GM18517 (cell line): ENCODE measurements around the gene BSG.

Experiments
- ATAC-seq: cut with Tn5 transposase; IDR thresholded peaks from one replicate; pipeline ENCODE4 v1.9.1; 2021; ENCODE audit warnings: mild to moderate bottlenecking, moderate library complexity; ENCODE audit not compliant: unreplicated experiment

The BSG gene

GRCh38 chr19:570937-571565, 1.3 kb upstream of the BSG start:
- no peak for ATAC-seq

GRCh38 chr19:571566-571974, 826 bp upstream of the BSG start:
- ATAC-seq, result peak; percentile 5

GRCh38 chr19:572743-573518, 535 bp downstream of the BSG start:
- ATAC-seq, result peak; percentile 4

DNA sequence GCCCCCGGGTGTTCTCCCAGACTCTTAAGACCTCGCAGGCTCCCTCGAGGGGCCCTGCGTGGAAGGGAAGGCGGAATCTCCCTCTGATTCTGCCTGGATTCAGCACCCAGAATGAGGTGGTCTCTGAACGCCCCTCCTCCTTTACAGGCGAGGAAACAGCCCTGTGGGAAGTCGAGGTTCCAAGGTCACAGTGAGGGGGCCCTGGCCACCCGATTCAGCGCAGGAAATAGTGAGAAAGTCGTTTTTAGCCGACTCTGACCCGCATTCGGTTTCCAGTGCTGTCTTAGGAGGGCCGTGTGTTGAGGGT, 1.1 kb downstream of the BSG start:
- ATAC-seq, result no peak

DNA sequence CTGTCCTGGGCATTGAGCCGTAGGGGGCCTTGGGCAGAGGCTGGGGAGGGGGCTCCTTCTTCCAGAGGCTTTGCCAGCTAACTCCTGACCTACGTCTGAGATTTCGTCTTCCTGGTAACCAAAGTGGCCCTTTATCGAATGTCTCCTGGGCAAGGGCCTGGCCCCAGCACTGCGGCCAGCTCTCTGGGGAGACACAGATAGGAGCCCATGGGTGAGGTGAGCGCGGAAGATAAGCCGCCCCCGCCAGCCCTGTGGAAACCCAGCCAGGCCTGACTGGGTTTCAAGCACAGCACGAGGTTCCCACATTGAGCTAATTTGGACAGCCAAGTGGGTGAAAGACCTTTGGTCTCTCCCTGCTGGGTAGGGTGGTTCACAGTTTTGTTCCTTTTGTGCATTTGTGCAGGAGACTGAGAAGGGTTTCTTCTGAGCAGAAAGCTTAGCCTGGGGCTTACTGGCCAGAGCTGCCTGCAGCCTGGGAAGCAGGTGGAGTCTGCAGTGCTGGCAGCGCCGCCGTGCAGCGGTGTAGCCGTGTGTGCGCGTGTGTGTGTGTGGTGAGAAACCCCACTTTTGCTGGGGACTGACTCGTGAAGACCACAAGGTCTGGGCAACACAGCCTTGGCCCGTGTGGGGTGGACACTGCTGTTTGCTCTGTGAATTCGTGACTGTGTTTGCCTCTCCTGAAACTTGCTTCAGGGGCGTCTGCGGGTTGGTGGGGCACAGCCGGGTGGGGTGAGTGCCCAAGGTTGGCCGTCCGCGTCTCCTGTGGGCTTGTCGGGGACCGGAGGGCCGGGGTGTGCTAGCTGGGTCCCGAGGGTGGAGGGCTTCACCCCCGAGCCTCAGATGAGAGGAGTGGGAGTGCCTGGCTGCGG, 2.5 kb downstream of the BSG start:
- no peak for ATAC-seq

DNA sequence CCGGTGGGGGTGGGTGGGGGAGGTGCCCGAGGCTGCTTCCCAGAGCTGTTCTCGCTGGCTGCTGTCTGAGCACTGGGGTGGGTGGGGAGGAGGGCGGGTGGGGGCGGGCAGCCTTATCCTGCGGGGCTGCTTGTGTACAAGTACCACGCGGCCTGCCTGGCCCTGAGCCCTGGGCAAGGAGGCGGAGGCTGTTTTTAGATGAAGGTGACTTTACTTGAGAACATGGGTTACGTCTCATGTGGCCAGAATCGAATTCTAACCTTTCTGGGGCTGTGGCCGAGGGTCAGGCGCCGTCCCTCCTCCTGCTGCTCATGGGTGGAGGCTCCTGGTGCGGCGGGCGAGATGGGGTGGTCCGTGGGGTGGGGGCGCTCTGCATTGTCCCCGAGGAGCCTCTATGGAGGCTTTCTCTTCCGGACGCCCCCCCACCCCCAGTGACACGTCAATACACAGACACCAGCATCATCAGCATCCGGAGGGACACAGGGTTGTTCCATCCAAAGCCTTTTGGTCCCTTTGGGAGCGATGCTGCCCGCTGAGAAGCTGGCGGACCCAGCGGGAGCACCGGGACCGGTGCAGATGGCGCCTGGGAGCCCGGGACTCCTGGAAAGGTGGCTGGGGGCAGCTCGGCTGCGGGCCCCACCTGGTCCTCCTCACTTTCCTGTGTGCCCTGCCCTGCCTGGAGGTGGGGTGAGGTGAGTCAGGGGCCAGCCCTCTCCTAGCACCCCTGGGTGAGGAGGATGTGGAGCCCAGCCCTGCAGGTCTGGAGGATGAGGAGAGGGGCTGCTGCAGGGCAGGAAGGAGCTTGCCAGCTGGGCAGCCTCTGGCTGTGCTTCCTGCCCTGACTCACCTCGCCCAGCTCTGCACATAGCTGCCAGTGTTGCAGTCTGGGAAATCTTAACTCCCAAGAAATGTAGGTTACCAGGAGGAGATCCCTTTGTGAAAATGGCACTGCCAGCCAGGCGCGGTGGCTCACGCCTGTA, 3.4 kb downstream of the BSG start:
- no peak for ATAC-seq

DNA sequence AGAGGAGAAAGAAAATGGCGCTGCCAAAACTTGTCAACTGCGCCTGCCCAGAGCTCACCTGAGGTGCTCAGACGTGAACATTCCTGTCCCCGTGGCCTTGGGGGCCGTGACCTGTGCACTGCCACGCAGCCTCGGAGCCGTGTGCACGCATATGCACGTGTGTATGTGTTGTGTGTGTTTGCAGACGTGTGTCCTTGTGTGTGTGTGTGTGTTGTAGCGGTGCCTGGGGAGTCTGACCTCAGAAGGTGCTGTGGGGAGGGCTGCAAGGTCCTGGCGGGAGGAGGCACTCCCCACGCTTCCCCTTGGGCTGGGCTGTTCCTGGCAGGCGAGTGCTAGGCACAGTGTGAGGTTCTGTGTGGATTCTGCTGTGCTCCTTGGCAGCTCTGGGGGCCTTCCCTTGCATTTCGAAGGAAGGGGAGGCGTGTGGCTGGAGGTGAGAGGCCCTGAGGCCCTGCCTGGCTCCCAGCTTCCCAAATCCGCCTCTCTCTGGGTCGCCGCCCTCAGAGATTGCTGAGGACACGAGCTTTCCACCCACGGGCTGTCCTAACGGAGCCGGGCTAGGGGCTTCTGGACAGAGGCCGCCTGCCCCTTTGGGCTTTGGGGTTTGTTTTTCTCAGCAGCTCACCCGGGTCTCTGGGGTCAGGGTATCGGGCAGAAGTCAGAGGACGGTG, 4.5 kb downstream of the BSG start:
- no peak for ATAC-seq

- ATAC-seq, result no peak
Measured at GRCh38 chr19:577439-578392, 5.3 kb downstream of the BSG start.

DNA sequence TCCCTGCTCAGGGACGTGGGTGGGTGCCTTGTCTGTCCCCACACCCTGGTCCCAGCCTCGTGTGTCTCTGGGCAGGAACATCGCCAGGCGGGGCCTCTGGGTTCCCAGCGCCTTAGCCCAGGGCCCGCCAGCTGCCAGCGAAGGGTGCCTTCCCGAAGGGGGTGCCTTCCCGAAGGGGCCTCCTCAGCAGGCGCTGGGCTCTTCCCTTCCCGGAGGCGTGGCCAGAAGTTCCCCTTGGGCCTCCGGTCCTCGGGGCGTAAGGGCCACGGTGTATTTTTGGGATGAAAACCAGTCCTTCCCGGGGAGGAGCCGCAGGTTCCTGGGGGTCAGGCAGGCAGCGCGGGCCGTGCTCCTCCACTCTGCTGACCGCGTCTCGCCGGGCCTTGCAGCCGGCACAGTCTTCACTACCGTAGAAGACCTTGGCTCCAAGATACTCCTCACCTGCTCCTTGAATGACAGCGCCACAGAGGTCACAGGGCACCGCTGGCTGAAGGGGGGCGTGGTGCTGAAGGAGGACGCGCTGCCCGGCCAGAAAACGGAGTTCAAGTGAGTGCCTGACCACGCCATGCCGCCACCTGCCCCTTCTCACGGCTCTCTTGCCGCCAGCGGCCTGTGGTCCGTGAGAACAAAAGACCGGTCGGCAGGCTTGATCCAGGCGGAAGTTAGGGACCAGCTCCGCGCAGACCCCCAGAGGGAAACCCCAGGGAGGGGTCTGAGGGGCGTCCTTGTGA, 6.9 kb downstream of the BSG start:
- no peak for ATAC-seq

DNA sequence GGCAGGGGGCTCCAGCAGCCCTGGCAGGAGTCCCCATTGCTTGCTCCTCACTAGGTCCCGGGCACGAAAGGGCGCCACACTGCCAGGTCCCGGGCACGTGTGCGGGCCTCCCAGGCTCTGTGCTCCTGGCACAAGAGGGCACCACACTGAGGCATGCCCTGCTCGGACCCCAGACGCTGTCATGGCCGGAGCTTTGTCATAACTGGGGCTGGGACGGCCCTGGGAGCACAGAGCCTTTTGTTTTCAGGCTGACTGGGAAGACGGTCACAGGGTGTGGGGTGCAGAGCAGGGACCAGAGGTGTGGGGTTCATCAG, 7.4 kb downstream of the BSG start:
- no peak for ATAC-seq

- no peak for ATAC-seq
Measured at GRCh38 chr19:580274-580835, 8.0 kb downstream of the BSG start.

DNA sequence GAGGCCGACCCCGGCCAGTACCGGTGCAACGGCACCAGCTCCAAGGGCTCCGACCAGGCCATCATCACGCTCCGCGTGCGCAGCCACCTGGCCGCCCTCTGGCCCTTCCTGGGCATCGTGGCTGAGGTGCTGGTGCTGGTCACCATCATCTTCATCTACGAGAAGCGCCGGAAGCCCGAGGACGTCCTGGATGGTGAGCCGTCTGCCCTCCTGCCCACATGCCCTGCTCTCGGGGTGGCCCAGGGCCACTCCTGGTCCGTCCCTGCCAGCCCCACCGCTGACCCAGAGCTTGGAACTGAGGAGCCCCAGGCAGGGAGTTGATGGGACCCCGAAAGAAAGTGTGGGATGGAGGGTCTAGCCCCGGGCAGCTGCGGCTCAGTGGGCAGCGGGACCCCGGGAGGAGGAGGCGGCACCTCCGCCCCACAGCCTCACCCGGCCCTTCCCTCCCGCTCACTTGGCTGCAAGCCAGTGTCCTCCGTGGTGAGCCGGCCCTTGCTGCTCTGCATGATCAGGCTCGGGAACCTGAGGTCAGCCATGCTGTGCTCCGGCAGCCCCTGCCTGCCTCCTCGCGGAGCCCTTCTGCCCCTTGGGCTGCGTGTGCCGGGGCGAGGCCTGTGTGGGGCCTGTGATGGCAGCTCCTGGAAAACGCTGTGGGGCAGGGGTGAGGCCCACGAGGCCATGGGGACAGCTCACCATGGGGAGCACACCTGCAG, 9.2 kb downstream of the BSG start:
- ATAC-seq, result no peak

- no peak for ATAC-seq
Measured at GRCh38 chr19:582497-583197, 10.3 kb downstream of the BSG start.

DNA sequence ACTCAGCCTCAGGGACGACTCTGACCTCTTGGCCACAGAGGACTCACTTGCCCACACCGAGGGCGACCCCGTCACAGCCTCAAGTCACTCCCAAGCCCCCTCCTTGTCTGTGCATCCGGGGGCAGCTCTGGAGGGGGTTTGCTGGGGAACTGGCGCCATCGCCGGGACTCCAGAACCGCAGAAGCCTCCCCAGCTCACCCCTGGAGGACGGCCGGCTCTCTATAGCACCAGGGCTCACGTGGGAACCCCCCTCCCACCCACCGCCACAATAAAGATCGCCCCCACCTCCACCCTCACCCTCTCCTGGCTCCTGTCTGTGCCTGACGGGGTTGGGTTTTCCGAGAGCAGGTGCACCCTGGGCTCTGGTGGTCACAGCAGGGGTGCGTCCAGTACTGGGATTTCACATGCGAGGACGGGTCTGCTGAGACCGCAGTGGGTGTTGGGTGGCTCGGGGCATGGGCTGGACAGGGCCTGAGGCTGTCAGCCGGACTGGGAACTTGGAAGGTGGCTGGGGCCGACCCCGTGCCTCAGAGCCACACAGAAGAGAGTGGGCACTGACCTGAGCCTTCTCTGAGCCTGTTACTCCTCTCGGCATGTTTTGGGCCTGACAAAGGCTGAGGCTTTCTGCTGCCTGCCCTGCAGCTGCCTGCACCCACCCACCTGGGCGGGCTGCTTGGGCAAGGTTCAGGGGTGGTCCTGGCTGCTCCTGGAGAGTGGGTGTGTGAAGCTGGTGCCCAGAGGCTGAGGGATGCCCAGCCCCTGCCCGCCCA, 11.0 kb downstream of the BSG start:
- ATAC-seq, result no peak

- no peak for ATAC-seq
Measured at GRCh38 chr19:583968-584239, 11.5 kb downstream of the BSG start.

DNA sequence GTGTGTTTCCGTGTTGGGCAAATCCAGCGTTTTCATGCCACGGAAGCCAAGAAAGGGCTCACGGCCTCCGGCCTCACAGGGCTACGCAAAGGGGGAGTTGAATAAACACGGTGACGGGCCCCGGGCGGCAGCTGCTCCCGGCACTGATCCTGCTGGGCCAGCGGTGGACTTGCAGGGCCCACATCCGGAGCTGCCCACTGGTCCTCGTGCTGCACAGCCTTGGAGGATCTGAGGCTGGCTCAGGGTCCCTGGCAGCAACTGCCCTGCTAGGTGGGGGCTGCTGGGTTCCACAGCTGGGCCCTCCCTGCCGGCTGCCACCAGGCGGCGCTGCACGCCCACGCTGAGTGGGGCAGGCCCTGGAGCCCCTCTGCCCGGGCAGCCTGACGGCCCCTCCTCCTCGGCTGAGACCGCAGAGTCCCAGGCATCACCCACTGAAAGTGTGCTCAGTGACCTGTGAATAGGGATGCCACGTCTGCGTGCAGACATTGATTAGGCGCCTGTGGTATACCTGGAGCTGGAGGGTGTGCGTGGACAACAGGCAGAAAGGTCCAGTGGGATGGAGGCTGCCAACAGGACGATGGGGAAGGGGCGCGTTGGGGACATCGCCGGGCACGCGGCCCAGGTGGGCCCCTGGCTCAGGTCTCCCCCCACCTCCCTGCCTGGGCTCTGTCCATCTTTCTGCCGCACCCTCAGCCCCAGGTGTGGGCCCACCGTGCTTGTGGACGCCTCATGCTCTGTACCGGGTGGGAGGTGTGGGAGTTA, 12.0 kb downstream of the BSG start:
- ATAC-seq, result no peak
